Measurements from ENCODE around the gene TP73. TPM values are rescaled to one million over a fixed set of nuclear protein-coding genes. Genes with fewer than 3 reads are reported as not detected.

The TP73 gene
- total RNA-seq, 2 donors from 2014 or later = 0.26 to 13.5 TPM

DNA sequence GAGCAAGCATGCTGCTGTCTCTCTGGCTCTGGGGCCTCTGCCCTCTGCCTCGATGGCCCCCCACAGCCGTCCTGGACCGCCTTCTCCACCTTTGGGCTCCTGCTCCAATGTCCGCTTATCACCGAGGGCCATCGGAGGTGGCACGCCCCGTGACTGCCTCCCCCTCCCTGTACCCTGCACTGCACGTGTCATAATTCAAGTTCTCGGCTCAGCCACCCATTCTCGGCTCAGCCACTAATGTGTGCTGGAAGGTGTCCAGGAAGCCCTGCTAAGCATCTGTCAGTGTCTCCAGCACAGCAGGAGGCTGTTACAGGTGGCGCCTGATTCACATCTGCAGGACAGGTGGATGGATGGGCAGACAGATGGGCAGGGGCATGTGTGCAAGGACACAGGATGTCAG lies 45.5 kb downstream of the TP73 start:
- TF ChIP-seq POLR2A (IDR thresholded peaks at IDR 0.05) = no peak
- no peak for ATAC-seq
- Histone ChIP-seq H3K9me3 (no peaks in the 10 kb centered on the region), H3K27me3 (no peaks in the 10 kb centered on the region), H3K36me3 (replicated peaks in 1 of 2; ENCODE audit: insufficient read depth in 1 of 2, low read depth in 2 of 2) (no peaks in the 10 kb centered on the region), H3K4me1 (peaks cover 9% of the 10 kb centered on the region), H3K27ac (no peak overlapping the region), H3K4me3 (no peak overlapping the region)
- DNase-seq = peak in 3 of 4 donors; percentile 44 to 55 (median 54)
- 47 to 61% methylated on average over 12 of the region's 12 CpGs for WGBS, 2 donors
- intact Hi-C loops (cut with DNase I) = no loop called here

DNA sequence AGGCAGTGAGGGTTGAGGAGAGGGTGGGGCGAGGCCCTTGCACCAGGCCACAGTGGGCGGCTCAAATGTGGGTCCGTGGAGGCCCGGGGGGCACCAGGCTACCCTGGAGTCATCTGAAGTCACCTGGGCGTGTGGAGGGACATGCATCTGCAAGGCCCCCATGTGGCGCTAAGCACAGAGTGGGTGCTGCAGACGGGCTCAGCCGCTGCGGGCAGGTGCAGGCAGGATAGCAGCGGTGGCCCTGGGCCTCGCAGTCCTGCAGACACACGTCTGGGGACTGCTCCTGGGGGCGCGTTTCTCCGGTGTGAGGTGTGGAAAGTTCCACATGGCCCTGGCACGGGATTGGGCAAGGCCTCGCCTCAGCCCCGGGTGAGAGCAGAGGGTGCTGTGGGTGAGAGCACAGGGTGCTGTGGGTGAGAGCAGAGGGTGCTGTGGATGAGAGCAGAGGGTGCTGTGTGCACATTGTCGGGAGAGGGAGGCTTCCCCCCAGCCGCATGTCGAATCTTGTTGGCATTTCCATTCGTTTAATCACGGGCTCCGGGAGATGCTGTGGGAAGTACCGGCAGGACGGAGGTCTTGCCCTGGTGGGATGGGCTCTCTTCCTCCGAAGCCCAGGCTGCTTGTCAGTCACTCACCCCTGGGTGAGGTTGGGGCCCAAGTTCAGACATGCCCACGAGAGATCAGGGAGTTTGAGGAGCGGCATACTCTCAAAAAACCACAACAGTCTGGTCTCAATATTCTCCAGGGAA lies 46.5 kb downstream of the TP73 start:
- ATAC-seq (no peak), DNase-seq (no peak)
- Histone ChIP-seq H3K4me1 (peaks cover 9% of the 10 kb centered on the region), H3K4me3 (no peak overlapping the region), H3K9me3 (no peaks in the 10 kb centered on the region), H3K27ac (no peak overlapping the region), H3K36me3 (replicated peaks in 1 of 2; ENCODE audit: insufficient read depth in 1 of 2, low read depth in 2 of 2) (no peaks in the 10 kb centered on the region), H3K27me3 (no peaks in the 10 kb centered on the region)
- intact Hi-C loops (cut with DNase I) = no loop called here
- WGBS, 2 donors = 82 to 88% methylated on average over 22 to 29 of the region's 29 CpGs
- TF ChIP-seq POLR2A (IDR thresholded peaks at IDR 0.05) = no peak
- TF ChIP-seq, protein P1, sequence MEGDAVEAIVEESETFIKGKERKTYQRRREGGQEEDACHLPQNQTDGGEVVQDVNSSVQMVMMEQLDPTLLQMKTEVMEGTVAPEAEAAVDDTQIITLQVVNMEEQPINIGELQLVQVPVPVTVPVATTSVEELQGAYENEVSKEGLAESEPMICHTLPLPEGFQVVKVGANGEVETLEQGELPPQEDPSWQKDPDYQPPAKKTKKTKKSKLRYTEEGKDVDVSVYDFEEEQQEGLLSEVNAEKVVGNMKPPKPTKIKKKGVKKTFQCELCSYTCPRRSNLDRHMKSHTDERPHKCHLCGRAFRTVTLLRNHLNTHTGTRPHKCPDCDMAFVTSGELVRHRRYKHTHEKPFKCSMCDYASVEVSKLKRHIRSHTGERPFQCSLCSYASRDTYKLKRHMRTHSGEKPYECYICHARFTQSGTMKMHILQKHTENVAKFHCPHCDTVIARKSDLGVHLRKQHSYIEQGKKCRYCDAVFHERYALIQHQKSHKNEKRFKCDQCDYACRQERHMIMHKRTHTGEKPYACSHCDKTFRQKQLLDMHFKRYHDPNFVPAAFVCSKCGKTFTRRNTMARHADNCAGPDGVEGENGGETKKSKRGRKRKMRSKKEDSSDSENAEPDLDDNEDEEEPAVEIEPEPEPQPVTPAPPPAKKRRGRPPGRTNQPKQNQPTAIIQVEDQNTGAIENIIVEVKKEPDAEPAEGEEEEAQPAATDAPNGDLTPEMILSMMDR (IDR thresholded peaks at IDR 0.05) = no peak

DNA sequence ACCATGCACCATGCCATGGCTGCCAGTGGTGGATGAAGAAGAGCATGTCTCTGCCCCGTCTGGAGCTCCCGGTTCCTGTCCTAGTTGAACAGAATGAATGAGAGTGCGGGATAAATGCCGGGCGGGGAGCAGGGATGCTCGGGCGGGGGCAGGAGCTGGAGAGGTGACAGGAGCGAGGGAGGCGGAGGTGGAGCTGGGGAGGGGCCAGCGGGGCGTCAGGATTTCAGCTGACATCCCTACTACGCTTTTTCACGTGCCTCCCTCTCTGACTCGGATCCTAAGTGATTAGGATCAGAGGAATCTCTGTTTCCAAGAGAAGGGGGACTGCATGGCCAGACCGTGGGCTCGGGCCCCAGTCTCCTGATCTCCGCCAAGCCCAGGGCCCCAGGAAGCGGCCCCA lies 47.3 kb downstream of the TP73 start:
- no peak for ATAC-seq
- Histone ChIP-seq H3K27me3 (no peaks in the 10 kb centered on the region), H3K4me1 (peaks cover 9% of the 10 kb centered on the region), H3K27ac (no peak overlapping the region), H3K9me3 (no peaks in the 10 kb centered on the region), H3K4me3 (no peak overlapping the region), H3K36me3 (replicated peaks in 1 of 2; ENCODE audit: insufficient read depth in 1 of 2, low read depth in 2 of 2) (no peaks in the 10 kb centered on the region)
- no peak for DNase-seq
- intact Hi-C loops (cut with DNase I) = no loop called here
- 45 to 82% methylated on average over 18 of the region's 18 CpGs for WGBS, 2 donors
- TF ChIP-seq, protein P1 (IDR thresholded peaks at IDR 0.05) = no peak
- no peak for TF ChIP-seq POLR2A (IDR thresholded peaks at IDR 0.05)

DNA sequence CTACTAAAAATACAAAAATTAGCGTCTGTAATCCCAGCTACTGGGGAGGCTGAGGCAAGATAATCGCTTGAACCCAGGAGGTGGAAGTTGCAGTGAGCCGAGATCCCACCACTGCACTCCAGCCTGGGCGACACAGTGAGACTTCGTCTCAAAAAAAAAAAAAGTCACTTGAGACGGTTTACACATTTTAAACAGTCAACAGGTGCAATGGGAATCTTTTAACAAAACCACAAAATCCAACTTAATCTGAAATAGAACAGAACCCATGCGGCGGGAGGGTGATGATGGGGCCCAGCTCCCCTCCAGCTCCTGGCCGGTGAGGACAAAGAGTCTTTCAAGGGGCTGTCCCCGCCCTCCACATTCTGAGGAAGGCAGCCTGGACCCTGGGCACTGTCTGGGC lies 48.3 kb downstream of the TP73 start:
- H3K9me3 ChIP-seq = no peaks in the 10 kb centered on the region
- peaks cover 4% of the 10 kb centered on the region for H3K4me1 ChIP-seq
- DNase-seq = no peak
- H3K27ac ChIP-seq = no peak overlapping the region
- TF ChIP-seq, protein P1 (IDR thresholded peaks at IDR 0.05) = no peak
- no peak for TF ChIP-seq POLR2A (IDR thresholded peaks at IDR 0.05)
- no peaks in the 10 kb centered on the region for H3K36me3 ChIP-seq (replicated peaks in 1 of 2; ENCODE audit: insufficient read depth in 1 of 2, low read depth in 2 of 2)
- WGBS, 2 donors = 69 to 74% methylated on average over 10 of the region's 10 CpGs
- intact Hi-C loops (cut with DNase I) = no loop called here
- no peaks in the 10 kb centered on the region for H3K27me3 ChIP-seq
- H3K4me3 ChIP-seq = no peak overlapping the region
- no peak for ATAC-seq

DNA sequence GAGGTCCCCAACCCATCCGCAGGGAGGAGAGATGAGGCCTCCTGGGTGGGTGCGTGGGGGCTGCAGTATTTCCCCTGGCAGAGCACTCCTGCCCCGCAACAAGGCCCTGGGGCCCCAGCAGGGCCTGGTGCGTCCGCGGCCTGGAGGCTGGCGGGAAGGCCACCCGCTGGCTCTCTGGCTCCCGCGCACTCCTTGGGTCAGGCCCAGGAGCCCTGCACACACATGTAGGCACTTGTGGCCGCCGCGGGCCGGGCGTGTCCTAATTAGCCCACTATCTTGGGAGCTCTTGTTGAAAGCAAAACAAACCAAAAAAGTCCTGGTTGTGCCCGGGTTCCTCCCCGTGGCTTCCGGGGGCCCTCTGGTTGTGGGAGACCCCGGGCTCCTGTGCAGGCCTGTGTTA lies 50.2 kb downstream of the TP73 start:
- ATAC-seq (no peak), DNase-seq (no peak)
- Histone ChIP-seq H3K36me3 (replicated peaks in 1 of 2; ENCODE audit: insufficient read depth in 1 of 2, low read depth in 2 of 2) (no peaks in the 10 kb centered on the region), H3K27ac (no peak overlapping the region), H3K27me3 (no peaks in the 10 kb centered on the region), H3K4me3 (no peak overlapping the region), H3K9me3 (no peaks in the 10 kb centered on the region), H3K4me1 (no peaks in the 10 kb centered on the region)
- WGBS, 2 donors = 54 to 67% methylated on average over 8 to 10 of the region's 19 CpGs
- intact Hi-C loops (cut with DNase I) = no loop called here
- TF ChIP-seq POLR2A (IDR thresholded peaks at IDR 0.05) = no peak
- TF ChIP-seq, protein P1 (IDR thresholded peaks at IDR 0.05) = no peak
